Neural cell (in vitro differentiated cells): ENCODE measurements around the gene ARHGAP18. TPM values are rescaled to one million over a fixed set of nuclear protein-coding genes. Genes with fewer than 3 reads are reported as not detected.

Source experiments
- H2AFZ ChIP-seq: fragments of 200-600, 300-800 bp; sonication (generic), shearing (Covaris generic); 2 replicates; pipeline ENCODE4 v1.6.0; 2014; ENCODE audit warnings: low read depth, mild to moderate bottlenecking, antibody characterized with exemption, low read length, moderate library complexity
- H3F3A ChIP-seq: fragments of 200-600 bp; shearing (Covaris generic); 2 replicates; pipeline ENCODE4 v1.6.1; 2016; ENCODE audit warnings: mild to moderate bottlenecking, moderate library complexity, mixed read lengths, antibody characterized with exemption, low read length; ENCODE audit not compliant: insufficient read depth, poor library complexity, severe bottlenecking
- H3K27ac ChIP-seq: fragments of 200-600, 300-800 bp; sonication (generic), shearing (Covaris generic); 2 replicates; pipeline ENCODE4 v1.5.1; 2014; ENCODE audit warnings: mild to moderate bottlenecking, low read length, moderate library complexity
- H3K27me3 ChIP-seq: fragments of 300-800, 200-600 bp; sonication (generic), shearing (Covaris generic); 2 replicates; pipeline ENCODE4 v1.6.0; 2014; ENCODE audit warnings: mild to moderate bottlenecking, low read depth, low read length, moderate library complexity; ENCODE audit not compliant: insufficient read depth
- H3K36me3 ChIP-seq: fragments of 300-800, 200-600 bp; sonication (generic), shearing (Covaris generic); 2 replicates; pipeline ENCODE4 v1.5.1; 2014; ENCODE audit warnings: mild to moderate bottlenecking, antibody characterized with exemption, low read length, moderate library complexity; ENCODE audit not compliant: insufficient read depth
- H3K4me2 ChIP-seq: fragments of 300-800, 200-600 bp; sonication (generic), shearing (Covaris generic); 2 replicates; pipeline ENCODE4 v1.6.0; 2014; ENCODE audit warnings: mild to moderate bottlenecking, low read length
- H3K4me3 ChIP-seq: fragments of 300-800, 200-600 bp; sonication (generic), shearing (Covaris generic); 2 replicates; pipeline ENCODE4 v1.5.1; 2014; ENCODE audit warnings: mild to moderate bottlenecking, low read length, moderate library complexity
- H3K79me2 ChIP-seq: fragments of 200-600 bp; shearing (Covaris generic); replicated peaks from 2 replicates; pipeline ENCODE4 v1.6.0; 2014; ENCODE audit warnings: mild to moderate bottlenecking, low read length, moderate library complexity; ENCODE audit not compliant: insufficient read depth
- H3K9ac ChIP-seq: fragments of 300-800, 200-600 bp; sonication (generic), shearing (Covaris generic); 2 replicates; pipeline ENCODE4 v1.6.1; 2016; ENCODE audit warnings: mild to moderate bottlenecking, low read length, mixed read lengths
- H3K9me2 ChIP-seq: fragments of 200-600 bp; shearing (Covaris generic); 2 replicates; pipeline ENCODE4 v1.6.1; 2016; ENCODE audit warnings: mild to moderate bottlenecking, low read length, mixed read lengths; ENCODE audit not compliant: insufficient read depth
- H3K9me3 ChIP-seq: fragments of 200-600, 300-800 bp; sonication (generic), shearing (Covaris generic); 2 replicates; pipeline ENCODE4 v1.6.1; 2016; ENCODE audit warnings: mild to moderate bottlenecking, mixed run types, low read length, moderate library complexity, mixed read lengths
- H4K20me1 ChIP-seq: fragments of 200-600 bp; shearing (Covaris generic); 2 replicates; pipeline ENCODE4 v1.6.1; 2016; ENCODE audit warnings: mild to moderate bottlenecking, mixed run types; ENCODE audit not compliant: insufficient read depth
- EP300 ChIP-seq: fragments of 450-650 bp; conservative IDR thresholded peaks from 2 replicates; pipeline ENCODE4 v1.6.1; 2014; ENCODE audit warnings: antibody characterized with exemption, mild to moderate bottlenecking, moderate library complexity; ENCODE audit not compliant: poor library complexity, severe bottlenecking
- EZH2 ChIP-seq: fragments of 200-600, 300-800 bp; shearing (Covaris generic), sonication (generic); IDR thresholded peaks from 2 replicates; pipeline ENCODE4 v1.6.1; 2014; ENCODE audit warnings: antibody characterized with exemption, low read length, borderline replicate concordance, mild to moderate bottlenecking; ENCODE audit not compliant: insufficient read depth, poor library complexity, severe bottlenecking
- MXI1 ChIP-seq: fragments of 450-650 bp; conservative IDR thresholded peaks from 2 replicates; pipeline ENCODE4 v1.6.1; 2014; ENCODE audit warnings: antibody characterized with exemption, mild to moderate bottlenecking; ENCODE audit not compliant: poor library complexity, severe bottlenecking
- POLR2AphosphoS5 ChIP-seq: IDR thresholded peaks from 2 replicates; pipeline ENCODE4 v1.6.1; 2012
- RAD21 ChIP-seq: fragments of 450-650 bp; conservative IDR thresholded peaks from 2 replicates; pipeline ENCODE4 v1.6.1; 2014; ENCODE audit warnings: antibody characterized with exemption, mild to moderate bottlenecking, moderate library complexity
- SMC3 ChIP-seq: fragments of 450-650 bp; conservative IDR thresholded peaks from 2 replicates; pipeline ENCODE4 v1.6.1; 2014; ENCODE audit warnings: antibody characterized with exemption, mild to moderate bottlenecking, moderate library complexity; ENCODE audit not compliant: poor library complexity
- TAF1 ChIP-seq: IDR thresholded peaks from 2 replicates; pipeline ENCODE4 v1.6.1; 2012; ENCODE audit warnings: low read depth
- polyA plus RNA-seq: library from polyadenylated mRNA; depleted of rRNA; stranded (reverse); fragments of >200 nt; gene quantifications from 2 replicates; pipeline ENCODE4 v1.2.3, GENCODE V29; 2014
- TF ChIP-seq, protein P1 (sequence below): fragments of 450-650 bp; IDR thresholded peaks from 2 replicates; pipeline ENCODE4 v1.5.1; 2014; ENCODE audit warnings: antibody characterized with exemption, mild to moderate bottlenecking, moderate library complexity; ENCODE audit not compliant: poor library complexity, severe bottlenecking
- TF ChIP-seq, protein P2 (sequence below): IDR thresholded peaks from 2 replicates; pipeline ENCODE4 v1.6.1; 2012; ENCODE audit warnings: borderline replicate concordance

The ARHGAP18 gene
- polyA plus RNA-seq, 1 donor from 2014 or later: 4.7 TPM

DNA sequence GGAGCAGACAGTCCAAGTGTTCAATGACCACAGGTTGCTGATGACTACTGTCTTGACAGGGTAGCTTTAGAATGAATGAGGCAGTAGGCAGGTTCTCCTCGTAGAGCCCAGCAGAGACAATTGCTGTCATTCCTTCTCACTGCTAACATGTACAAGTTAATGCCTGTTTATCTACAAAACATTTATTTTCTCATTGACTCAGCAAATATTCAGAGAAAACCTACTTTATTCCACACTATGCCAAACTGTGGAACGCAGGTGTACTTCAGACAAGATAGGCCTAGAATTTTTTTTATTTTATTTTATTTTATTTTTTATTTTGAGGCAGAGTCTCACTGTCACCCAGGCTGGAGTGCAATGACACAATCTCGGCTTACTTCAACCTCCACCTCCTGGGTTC is 50.8 kb downstream of the ARHGAP18 start:
- TF ChIP-seq TAF1: no peak
- TF ChIP-seq, protein P1, sequence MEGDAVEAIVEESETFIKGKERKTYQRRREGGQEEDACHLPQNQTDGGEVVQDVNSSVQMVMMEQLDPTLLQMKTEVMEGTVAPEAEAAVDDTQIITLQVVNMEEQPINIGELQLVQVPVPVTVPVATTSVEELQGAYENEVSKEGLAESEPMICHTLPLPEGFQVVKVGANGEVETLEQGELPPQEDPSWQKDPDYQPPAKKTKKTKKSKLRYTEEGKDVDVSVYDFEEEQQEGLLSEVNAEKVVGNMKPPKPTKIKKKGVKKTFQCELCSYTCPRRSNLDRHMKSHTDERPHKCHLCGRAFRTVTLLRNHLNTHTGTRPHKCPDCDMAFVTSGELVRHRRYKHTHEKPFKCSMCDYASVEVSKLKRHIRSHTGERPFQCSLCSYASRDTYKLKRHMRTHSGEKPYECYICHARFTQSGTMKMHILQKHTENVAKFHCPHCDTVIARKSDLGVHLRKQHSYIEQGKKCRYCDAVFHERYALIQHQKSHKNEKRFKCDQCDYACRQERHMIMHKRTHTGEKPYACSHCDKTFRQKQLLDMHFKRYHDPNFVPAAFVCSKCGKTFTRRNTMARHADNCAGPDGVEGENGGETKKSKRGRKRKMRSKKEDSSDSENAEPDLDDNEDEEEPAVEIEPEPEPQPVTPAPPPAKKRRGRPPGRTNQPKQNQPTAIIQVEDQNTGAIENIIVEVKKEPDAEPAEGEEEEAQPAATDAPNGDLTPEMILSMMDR: no peak
- no peak for TF ChIP-seq RAD21
- no peak for TF ChIP-seq SMC3
- no peak for TF ChIP-seq EZH2
- TF ChIP-seq, protein P2, sequence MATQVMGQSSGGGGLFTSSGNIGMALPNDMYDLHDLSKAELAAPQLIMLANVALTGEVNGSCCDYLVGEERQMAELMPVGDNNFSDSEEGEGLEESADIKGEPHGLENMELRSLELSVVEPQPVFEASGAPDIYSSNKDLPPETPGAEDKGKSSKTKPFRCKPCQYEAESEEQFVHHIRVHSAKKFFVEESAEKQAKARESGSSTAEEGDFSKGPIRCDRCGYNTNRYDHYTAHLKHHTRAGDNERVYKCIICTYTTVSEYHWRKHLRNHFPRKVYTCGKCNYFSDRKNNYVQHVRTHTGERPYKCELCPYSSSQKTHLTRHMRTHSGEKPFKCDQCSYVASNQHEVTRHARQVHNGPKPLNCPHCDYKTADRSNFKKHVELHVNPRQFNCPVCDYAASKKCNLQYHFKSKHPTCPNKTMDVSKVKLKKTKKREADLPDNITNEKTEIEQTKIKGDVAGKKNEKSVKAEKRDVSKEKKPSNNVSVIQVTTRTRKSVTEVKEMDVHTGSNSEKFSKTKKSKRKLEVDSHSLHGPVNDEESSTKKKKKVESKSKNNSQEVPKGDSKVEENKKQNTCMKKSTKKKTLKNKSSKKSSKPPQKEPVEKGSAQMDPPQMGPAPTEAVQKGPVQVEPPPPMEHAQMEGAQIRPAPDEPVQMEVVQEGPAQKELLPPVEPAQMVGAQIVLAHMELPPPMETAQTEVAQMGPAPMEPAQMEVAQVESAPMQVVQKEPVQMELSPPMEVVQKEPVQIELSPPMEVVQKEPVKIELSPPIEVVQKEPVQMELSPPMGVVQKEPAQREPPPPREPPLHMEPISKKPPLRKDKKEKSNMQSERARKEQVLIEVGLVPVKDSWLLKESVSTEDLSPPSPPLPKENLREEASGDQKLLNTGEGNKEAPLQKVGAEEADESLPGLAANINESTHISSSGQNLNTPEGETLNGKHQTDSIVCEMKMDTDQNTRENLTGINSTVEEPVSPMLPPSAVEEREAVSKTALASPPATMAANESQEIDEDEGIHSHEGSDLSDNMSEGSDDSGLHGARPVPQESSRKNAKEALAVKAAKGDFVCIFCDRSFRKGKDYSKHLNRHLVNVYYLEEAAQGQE: no peak
- TF ChIP-seq EP300: no peak
- TF ChIP-seq MXI1: no peak
- no peak for TF ChIP-seq POLR2AphosphoS5
- Histone ChIP-seq H2AFZ (no peak overlapping the region), H3K79me2 (no peaks in the 10 kb centered on the region), H3K4me3 (no peak overlapping the region), H4K20me1 (no peaks in the 10 kb centered on the region), H3K9me3 (no peaks in the 10 kb centered on the region), H3K27ac (no peak overlapping the region), H3K9me2 (no peaks in the 10 kb centered on the region), H3K9ac (no peak overlapping the region), H3K36me3 (no peaks in the 10 kb centered on the region), H3K4me2 (no peak overlapping the region), H3F3A (no peaks in the 10 kb centered on the region), H3K27me3 (no peaks in the 10 kb centered on the region)

DNA sequence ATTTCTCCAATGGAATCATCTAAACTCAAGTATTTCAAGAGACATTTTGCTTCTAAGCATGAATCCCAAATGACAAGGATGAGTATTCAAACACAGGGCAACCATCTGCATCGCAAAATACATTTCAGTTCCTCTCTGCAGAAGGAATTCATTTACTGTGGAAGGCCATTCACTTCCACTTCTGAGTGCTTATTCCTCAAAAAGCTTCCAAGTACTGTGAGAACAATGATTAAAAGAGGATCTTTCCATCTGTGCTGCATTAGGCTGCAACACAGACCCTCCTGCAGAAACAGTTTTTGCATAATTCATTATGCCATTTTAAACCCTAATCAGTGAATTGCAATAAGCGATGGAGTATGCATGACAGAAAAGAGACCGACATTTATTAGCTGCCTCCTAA is 52.5 kb downstream of the ARHGAP18 start:
- H3K9me2 ChIP-seq: no peaks in the 10 kb centered on the region
- H2AFZ ChIP-seq: no peak overlapping the region
- no peaks in the 10 kb centered on the region for H3K36me3 ChIP-seq
- H3K9ac ChIP-seq: no peak overlapping the region
- H3F3A ChIP-seq: no peaks in the 10 kb centered on the region
- H3K27me3 ChIP-seq: no peaks in the 10 kb centered on the region
- H3K4me3 ChIP-seq: no peak overlapping the region
- H3K79me2 ChIP-seq: no peaks in the 10 kb centered on the region
- H3K4me2 ChIP-seq: no peak overlapping the region
- H4K20me1 ChIP-seq: no peaks in the 10 kb centered on the region
- no peaks in the 10 kb centered on the region for H3K9me3 ChIP-seq
- H3K27ac ChIP-seq: no peak overlapping the region
- TF ChIP-seq, protein P1: no peak
